GM21360 (cell line): Measurements from ENCODE around the gene S100A5.
"Not testable (repeated sequence)": the region's sequence is repeated elsewhere in the genome, so short reads cannot be mapped to it uniquely, and the experiment has no call there.

Experiments used
- ATAC-seq: cut with Tn5 transposase; IDR thresholded peaks from one replicate; pipeline ENCODE4 v1.9.1; 2021; ENCODE audit warnings: mild to moderate bottlenecking, moderate library complexity; ENCODE audit not compliant: unreplicated experiment

S100A5 gene

DNA sequence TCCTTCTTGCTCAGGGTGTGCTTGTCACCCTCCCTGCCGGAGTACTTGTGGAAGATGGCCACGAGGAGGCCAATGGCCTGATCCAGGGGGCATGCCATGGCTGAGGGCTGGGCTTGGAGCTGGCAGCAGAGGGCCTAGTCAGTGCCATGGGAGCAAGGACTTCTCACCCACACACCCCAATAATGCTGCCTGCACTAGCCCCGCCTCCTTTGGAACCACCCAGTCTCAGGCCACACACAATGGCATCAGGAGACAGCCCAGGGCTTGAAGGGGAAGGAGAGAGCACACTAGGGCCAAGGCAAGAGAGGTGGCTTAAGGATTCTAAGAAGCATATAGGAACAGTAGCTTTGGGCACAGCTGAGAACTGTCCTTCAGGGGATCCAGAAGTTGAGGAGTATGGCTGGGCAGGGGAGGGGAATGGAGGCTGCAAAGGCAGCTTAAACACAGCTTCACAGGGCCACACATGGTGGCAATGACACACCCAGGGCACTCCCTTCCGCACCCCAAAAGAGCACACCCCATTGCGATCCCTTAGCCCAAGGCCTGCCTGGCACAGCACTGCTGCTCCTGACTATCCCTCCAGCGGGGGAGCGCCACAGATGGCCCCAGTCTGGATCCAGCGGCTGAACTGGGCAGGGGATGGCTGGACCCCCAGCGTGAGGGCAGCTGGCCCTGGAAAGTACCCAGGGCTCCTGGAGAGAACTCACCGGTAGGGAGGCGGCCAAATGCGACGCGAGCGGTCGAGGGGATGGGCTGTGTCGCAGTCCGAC, 5.3 kb downstream of the S100A5 start, which contains the start of gene S100A6:
S100A6 (minus strand) TSS at position 750 of the 770 bp plus-strand sequence; CDS start at position 98, 652 bp downstream.
- no peak for ATAC-seq

DNA sequence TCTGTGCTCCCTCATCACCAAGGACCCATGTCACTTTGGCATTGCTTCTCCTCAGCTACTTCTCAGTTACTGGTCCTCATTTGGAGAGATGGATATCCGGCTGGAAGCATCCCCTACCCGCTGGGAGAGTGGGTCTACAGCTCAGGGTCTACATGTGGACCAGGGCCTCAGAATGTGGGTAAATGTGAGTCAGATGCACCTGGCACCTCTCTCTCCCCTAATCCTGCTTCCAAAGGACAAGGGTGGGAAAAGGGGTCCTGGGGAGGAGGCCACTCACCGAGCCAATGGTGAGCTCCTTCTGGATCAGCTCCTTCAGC, 5.9 kb downstream of the S100A5 start:
- no peak for ATAC-seq

- ATAC-seq = no peak
Measured at GRCh38 chr1:153534226-153534924, 6.4 kb downstream of the S100A5 start.

DNA sequence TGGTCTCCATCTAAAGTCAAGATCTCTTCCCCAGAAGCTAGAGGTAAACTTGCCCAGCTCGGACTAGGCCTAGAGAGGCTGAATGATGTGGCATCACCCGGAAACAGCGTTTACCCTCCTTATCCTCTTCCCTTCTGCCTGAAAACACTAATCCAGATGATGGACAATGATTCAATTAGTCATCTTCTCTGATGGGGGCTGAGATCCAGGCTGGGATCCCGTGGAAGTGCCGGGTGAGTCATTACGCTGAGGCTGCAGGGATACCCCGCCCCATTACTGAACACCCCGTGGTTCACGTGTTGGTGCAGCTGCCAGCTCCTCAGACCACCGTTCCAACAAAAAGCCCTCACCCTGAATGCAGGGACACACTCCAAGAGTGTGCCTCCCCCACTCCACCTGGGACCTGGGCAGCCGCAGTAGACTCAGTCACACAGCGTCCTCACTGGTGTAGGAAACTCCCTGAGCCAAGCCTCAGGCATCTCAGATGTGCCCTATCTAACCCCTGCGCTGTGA, 7.0 kb downstream of the S100A5 start:
- no peak for ATAC-seq

GRCh38 chr1:153532769-153533599, 7.8 kb downstream of the S100A5 start:
- ATAC-seq = no peak

DNA sequence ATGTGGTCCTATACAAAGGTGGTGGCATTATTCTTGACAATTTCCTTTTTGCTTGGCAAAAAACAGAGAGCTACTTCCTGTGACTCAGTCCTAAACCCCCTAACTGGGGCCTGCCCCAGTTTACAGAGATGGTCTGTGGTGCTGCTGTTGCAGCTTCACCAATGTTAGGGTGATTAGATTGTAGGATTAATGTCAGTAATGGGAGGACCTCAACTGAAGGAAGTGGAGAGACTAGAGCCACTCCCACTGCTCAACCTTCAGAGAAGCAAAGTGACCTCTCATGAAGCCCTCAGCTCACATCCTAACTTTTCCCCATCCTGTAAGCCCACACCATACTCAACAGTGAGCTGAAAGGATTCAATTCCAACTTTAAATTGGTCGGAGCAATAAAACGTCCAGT, 8.6 kb downstream of the S100A5 start:
- ATAC-seq = no peak

DNA sequence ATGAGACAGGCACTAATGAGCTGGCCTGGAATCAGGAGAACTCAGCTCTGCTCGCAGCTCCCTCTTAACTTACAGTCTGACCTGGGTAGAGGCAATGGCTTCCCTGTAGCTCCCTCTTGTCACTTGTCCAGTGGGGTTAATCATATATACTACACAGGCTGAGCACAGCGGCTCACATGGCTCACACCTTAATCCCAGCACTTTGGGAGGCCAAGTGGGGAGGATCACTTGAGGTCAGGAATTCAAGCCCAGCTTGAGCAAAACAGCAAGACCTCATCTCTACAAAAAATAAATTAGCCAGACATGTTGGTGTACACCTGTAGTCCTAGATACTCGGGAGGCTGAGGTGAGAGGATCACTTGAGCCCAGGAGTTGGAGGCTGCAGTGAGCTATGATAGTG, 9.1 kb downstream of the S100A5 start:
- ATAC-seq = no peak

GRCh38 chr1:153527683-153528040, 13.1 kb downstream of the S100A5 start:
- no peak for ATAC-seq

- no peak for ATAC-seq
Measured at GRCh38 chr1:153527023-153527682, 13.6 kb downstream of the S100A5 start.

DNA sequence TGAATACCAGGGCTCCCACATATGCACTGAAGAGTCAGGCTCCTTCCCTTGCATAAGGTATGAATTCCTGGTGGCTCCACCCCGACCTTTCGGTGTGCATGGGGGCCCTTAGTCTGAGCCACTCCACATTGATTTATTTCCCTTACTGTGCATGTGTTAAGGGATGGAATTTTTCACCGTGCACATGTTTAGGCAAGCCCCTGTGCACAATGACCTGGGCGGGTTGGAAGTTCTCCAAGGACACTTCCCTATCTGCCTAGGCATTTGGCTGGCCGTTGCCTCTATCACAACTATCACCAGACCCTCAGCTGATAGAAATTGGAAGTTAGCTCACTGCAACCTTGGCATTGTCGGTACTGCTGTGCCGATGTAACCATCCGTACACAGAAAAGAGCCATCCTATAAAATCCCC, 14.6 kb downstream of the S100A5 start:
- no peak for ATAC-seq

DNA sequence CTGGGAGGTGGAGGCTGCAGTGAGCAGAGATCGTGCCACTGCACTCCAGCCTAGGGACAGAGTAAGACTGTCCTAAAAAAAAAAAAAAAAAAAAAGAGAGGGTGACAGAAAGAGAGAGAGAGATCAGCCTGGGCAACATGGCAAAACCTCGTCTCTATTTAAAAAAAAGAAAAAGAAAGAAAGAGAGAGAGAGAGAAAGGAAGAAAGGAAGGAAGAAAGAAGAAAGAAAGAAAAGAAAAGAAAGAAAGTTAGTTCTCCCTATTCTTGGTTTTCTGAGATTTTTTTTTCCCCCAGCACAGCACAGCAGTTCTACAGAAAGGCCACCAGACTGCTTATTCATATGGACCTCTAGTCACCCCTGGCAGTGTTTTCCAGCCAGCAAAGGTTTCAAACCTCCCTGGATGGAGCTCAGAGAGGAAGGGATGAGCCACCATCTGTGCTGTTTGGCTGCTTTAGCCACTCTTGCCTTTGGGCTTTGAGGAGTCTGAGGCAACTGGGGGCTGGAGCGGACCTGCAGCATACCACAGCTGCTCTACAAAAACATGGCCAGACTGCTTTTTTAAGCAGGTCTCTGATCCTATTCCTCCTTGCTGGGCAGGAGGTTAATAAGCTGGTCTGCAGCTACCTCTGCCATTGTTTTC, 15.5 kb downstream of the S100A5 start:
- no peak for ATAC-seq

- ATAC-seq = not testable (repeated sequence)
Measured at GRCh38 chr1:153522353-153523048, 18.2 kb downstream of the S100A5 start.

DNA sequence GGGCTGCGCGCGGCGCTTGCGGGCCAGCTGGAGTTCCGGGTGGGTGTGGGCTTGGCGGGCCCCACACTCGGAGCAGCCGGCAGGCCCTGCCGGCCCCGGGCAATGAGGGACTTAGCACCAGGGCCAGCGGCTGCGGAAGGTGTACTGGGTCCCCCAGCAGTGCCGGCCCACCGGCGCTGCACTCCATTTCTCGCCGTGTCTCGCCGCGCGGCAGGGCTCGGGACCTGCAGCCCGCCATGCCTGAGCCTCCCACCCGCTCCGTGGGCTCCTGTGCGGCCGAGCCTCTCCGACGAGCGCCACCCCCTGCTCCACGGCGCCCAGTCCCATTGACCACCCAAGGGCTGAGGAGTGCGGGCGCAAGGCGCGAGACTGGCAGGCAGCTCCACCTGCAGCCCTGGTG, 18.9 kb downstream of the S100A5 start:
- ATAC-seq = not testable (repeated sequence)

DNA sequence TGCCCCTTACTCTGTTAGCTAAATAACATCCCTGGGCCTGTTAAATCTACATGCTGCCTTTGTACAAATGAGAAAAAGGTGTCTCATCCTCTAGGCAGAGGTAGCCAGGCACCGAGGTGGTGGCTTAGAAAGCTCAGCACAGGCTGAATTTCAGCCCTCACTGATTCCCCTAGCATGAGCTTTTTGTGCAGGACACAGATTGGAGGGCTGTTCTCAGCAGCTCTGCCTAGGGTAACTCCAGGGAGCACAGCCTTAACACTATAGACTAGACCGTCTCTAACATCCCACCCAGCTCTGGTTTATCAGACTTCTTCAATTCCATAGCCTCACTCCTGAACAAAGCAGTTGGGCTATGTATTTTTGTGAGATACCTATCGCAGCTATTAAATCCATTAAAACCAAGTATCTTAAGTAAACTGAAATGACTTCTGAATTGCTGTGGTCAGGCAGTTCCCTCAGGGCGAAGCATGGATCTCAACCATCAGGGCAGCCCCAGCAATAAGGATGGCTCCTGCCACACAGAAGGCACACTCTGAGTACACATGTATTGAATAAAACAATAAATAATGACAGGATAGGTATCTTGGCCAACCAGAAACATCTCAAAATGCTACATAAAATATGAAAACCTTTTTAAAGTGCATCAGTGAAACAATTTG, 19.8 kb downstream of the S100A5 start:
- ATAC-seq = no peak

GRCh38 chr1:153520137-153520691, 20.5 kb downstream of the S100A5 start:
- not testable (repeated sequence) for ATAC-seq

DNA sequence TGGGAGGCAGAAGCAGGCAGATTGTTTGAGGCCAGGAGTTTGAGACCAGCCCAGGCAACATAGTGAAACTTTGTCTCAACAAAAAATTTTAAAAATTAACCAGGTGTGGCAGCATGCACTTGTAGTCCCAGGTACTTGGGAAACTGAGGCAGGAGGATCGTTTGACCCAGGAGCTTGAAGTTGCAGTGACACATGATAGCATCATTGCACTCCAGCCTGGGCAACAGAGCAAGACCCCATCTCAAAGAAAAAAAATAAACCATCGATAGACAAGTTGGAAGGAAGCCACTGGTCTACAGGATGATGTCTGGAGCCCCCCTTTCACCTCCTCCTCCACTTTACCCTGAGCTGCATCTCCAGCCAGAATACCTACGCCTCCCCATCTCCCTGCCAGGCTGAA, 21.5 kb downstream of the S100A5 start:
- no peak for ATAC-seq

DNA sequence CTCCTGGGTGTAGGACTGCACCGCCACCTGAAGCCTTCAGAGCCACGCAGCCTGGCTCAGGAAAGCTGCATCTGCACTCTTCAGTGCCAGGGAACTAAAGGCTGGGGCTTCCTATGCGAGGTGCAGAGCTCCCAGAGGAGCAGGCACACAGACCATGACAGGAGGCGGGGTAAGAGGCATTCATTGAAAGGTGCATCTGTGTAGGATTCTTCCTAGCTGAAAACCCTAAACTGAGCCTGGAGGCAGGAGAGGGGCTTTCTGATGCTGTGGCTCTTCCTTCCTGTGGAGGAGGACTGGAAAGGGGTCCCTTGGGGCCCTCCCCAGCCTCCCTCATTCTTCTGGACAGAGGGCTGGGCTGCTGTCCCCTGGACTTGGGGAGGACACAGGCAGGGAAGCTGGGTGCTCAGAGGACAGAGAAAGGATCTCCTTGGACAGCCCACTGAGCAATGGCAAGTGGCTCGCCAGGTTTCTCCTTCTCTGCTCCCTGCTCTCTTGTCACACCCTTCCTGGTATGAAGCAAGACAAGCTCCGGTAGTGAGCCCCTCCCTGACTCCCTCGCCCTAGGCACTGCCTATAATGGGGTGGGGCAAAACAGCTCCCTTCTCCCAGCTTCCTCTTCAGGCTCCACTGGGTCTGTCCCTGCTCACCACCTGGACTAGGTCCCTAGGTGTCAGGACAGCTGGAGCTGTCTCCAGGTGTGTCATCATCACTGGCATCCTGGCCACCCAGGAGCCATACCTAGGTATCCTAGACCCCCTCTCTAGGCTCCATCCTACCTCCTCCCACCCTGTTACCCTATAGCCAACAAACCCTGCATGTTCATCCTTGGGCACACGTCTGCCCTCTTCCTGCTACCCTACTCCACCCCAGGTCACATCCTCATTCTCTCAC, 25.0 kb downstream of the S100A5 start:
- no peak for ATAC-seq

DNA sequence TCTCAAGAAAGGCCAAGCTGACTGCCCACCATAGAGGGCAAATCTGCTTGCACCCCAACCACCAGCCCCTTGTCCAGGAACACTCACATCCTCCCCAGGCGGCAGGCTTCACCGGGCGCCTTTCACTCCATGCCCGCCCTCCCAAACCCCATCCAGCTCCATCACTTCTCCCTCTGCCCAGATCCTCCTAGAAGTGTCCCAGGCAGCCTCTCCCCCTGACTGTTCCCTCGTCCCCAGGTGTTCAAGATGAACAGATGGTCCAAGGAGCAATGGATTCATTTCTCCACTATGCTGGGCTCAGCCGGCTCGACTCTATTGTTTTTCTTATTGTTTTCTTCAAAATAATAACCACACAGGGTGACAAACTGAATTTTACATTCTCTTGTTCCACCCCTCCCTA, 27.1 kb downstream of the S100A5 start:
- no peak for ATAC-seq
